Esophagus muscularis mucosa (tissue), 4 donors: ENCODE data around the gene LRRC10B.

Experiments used
- EP300 ChIP-seq: sonication (generic); formaldehyde crosslinking; IDR thresholded peaks from one replicate; pipeline ENCODE4 v1.6.1; 2017; ENCODE audit warnings: antibody characterized with exemption
- POLR2A ChIP-seq: fragments of 450-650 bp; IDR thresholded peaks from one replicate; pipeline ENCODE4 v1.6.1; 2017; ENCODE audit warnings: antibody characterized with exemption, moderate library complexity, mild to moderate bottlenecking, low read depth
- POLR2AphosphoS5 ChIP-seq, 2 donors: sonication (generic); formaldehyde crosslinking; IDR thresholded peaks; one replicate each; pipeline ENCODE4 v1.6.1; 2017; ENCODE audit warnings: antibody characterized with exemption in 2 of 2
- TF ChIP-seq, protein P1 (sequence below), 3 experiments: fragments of 200-600 bp in 2 of 3; fragments of 450-650 bp in 1 of 3; sonication (generic) in 2 of 3; IDR thresholded peaks; one replicate each; pipeline ENCODE4 v1.5.1; 2017 to 2019; ENCODE audit warnings: antibody characterized with exemption in 3 of 3, mild to moderate bottlenecking in 2 of 3, moderate library complexity in 1 of 3

DNA sequence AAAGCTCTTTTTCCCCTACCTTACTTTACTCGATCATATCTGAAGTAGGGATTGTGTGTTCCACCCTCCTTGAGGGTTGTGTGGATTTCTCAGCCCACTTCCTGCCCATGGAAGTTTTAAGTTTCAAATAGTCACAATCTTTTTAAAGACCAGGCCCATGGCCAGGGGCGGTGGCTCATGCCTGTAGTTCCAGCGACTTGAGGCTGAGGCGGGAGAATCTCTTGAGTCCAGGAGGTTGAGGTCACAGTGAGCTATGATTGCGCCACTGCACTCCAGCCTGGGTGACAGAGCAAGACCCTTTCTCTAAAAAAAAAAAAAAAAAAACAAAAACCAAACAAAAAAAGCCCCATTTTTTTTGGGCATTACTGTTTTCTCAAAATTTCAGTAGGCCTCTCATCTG lies 36.3 kb upstream of the LRRC10B start:
- TF ChIP-seq, protein P1, sequence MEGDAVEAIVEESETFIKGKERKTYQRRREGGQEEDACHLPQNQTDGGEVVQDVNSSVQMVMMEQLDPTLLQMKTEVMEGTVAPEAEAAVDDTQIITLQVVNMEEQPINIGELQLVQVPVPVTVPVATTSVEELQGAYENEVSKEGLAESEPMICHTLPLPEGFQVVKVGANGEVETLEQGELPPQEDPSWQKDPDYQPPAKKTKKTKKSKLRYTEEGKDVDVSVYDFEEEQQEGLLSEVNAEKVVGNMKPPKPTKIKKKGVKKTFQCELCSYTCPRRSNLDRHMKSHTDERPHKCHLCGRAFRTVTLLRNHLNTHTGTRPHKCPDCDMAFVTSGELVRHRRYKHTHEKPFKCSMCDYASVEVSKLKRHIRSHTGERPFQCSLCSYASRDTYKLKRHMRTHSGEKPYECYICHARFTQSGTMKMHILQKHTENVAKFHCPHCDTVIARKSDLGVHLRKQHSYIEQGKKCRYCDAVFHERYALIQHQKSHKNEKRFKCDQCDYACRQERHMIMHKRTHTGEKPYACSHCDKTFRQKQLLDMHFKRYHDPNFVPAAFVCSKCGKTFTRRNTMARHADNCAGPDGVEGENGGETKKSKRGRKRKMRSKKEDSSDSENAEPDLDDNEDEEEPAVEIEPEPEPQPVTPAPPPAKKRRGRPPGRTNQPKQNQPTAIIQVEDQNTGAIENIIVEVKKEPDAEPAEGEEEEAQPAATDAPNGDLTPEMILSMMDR (IDR thresholded peaks at IDR 0.05) = no peak
- peak in 1 of 2 donors; percentile 7 for TF ChIP-seq POLR2AphosphoS5 (IDR thresholded peaks at IDR 0.05)
- no peak for TF ChIP-seq POLR2A
- TF ChIP-seq EP300 = no peak
